HepG2 (cell line): ENCODE results near the gene FAM89B. TPM values are rescaled to one million over a fixed set of nuclear protein-coding genes. Genes with fewer than 3 reads are reported as not detected.
A peak's percentile ranks its signal among the peaks of the same experiment; 100 is the strongest.

ENCODE experiments used
- IKZF1 ChIP-seq: fragments of 450-650 bp; IDR thresholded peaks from 2 replicates; pipeline ENCODE4 v1.7.1; 2016
- SMARCC2 ChIP-seq: fragments of 450-650 bp; IDR thresholded peaks from 2 replicates; pipeline ENCODE4 v1.6.1; 2017; ENCODE audit warnings: antibody characterized with exemption, mild to moderate bottlenecking
- ZC3H13 ChIP-seq: sonication (generic); formaldehyde crosslinking; IDR thresholded peaks from 2 replicates; pipeline ENCODE4 v1.8.1; 2023; ENCODE audit warnings: mild to moderate bottlenecking, missing genetic modification reagents, moderate library complexity
- ZMYM4 ChIP-seq: sonication (generic); formaldehyde crosslinking; IDR thresholded peaks from 2 replicates; pipeline ENCODE4 v1.8.1; 2023; ENCODE audit warnings: mild to moderate bottlenecking, missing genetic modification reagents
- ZNF432 ChIP-seq: sonication (generic); formaldehyde crosslinking; IDR thresholded peaks from 2 replicates; pipeline ENCODE4 v1.5.0; 2020; ENCODE audit warnings: missing genetic modification reagents, mild to moderate bottlenecking, borderline replicate concordance
- ZNF446 ChIP-seq: sonication (generic); formaldehyde crosslinking; IDR thresholded peaks from 2 replicates; pipeline ENCODE4 v1.5.0; 2020; ENCODE audit warnings: mild to moderate bottlenecking, missing genetic modification reagents
- ZNF670 ChIP-seq: sonication (generic); formaldehyde crosslinking; IDR thresholded peaks from 2 replicates; pipeline ENCODE4 v1.8.0; 2022; ENCODE audit warnings: mild to moderate bottlenecking, missing genetic modification reagents, borderline replicate concordance
- polyA plus RNA-seq, 8 experiments: library from polyadenylated mRNA; depleted of rRNA in 3 of 8; stranded (reverse) in 7 of 8; unstranded in 1 of 8; fragments of >200 nt; fragmentation: Illumina TruSeq in 4 of 8; extraction: Trizol in 4 of 8; gene quantifications; 2 replicates each; pipeline versions ENCODE4 v1.2.1 to v1.2.3, GENCODE V29; 2011 to 2016; ENCODE audit warnings: low read depth in 4 of 8, missing spikeins in 1 of 8, mixed read lengths in 1 of 8; ENCODE audit not compliant: insufficient read depth in 1 of 8
- total RNA-seq, 5 experiments: library from RNA; depleted of rRNA; stranded (reverse); fragments of >200 nt; fragmentation: Illumina TruSeq; extraction: Trizol; gene quantifications; 2 replicates each; pipeline ENCODE4 v1.2.3, GENCODE V29; 2016; ENCODE audit warnings: low read depth in 1 of 5
- TF ChIP-seq, protein P1 (sequence below): sonication (generic); formaldehyde crosslinking; IDR thresholded peaks from 2 replicates; pipeline ENCODE4 v1.5.0; 2020; ENCODE audit warnings: mild to moderate bottlenecking, missing genetic modification reagents, borderline replicate concordance
- TF ChIP-seq, protein P2 (sequence below), 2 experiments: fragments of 450-650 bp in 1 of 2; sonication (generic) in 1 of 2; formaldehyde crosslinking; IDR thresholded peaks; 2 replicates each; pipeline versions ENCODE4 v1.5.0 to v1.8.0; 2020 to 2022; ENCODE audit warnings: mild to moderate bottlenecking in 1 of 2, missing genetic modification reagents in 1 of 2
- TF ChIP-seq, protein P3 (sequence below): sonication (generic); formaldehyde crosslinking; IDR thresholded peaks from 2 replicates; pipeline ENCODE4 v1.9.0; 2022; ENCODE audit warnings: missing genetic modification reagents, mild to moderate bottlenecking, borderline replicate concordance
- TF ChIP-seq, protein P4 (sequence below): sonication (generic); formaldehyde crosslinking; IDR thresholded peaks from 2 replicates; pipeline ENCODE4 v1.4.0; 2020; ENCODE audit warnings: missing genetic modification reagents, borderline replicate concordance
- TF ChIP-seq, protein P5 (sequence below): sonication (generic); formaldehyde crosslinking; IDR thresholded peaks from 2 replicates; pipeline ENCODE4 v1.9.0; 2021; ENCODE audit warnings: missing genetic modification reagents, borderline replicate concordance
- TF ChIP-seq, protein P6 (sequence below): sonication (generic); formaldehyde crosslinking; IDR thresholded peaks from 2 replicates; pipeline ENCODE4 v1.8.0; 2022; ENCODE audit warnings: mild to moderate bottlenecking, missing genetic modification reagents; ENCODE audit not compliant: insufficient replicate concordance

FAM89B gene
- total and polyA plus RNA-seq, 2 of the 13 experiments (the other 11 are each of a cell fraction or from before 2014, with no cell fraction given), result 5.7 to 8.0 TPM

DNA sequence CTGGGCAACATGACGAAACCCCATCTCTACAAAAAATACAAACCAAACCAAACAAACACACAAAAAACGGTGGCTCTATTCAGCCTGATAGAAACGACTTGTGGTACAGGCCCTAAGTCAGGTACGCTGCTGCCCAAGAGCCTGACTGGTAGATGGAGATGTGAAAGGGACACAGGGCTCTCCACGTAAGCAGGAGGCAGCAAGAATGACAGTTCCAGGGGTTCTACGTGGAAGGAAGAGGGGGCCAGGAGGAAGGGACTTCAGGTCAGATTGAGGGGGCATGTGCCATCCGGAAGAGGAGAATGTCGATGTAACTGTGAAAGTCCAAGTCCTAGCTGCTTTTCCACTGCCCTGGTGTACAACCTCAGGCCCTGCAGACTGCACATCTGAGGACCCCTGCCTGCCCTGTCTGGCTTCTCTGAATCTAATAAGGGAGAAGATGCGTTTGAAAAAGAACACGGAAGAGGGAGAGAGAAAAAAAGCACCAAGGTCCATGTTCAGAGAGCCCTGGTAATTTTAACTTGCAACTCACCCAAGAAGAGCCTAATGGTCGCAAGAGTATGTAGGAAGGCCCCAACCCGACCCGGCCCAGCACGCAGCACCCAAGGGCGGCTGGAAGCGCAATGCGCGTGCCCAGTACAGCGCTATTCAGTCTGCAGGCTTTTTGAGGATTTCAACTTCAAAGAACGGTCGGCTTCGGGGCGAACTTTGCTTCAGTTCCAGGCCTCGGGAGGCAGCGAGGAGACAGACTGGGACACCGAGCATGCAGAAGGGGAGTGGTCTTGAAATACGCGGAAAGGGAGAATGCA lies 3.0 kb upstream of the FAM89B start (continued):
- TF ChIP-seq, protein P1, sequence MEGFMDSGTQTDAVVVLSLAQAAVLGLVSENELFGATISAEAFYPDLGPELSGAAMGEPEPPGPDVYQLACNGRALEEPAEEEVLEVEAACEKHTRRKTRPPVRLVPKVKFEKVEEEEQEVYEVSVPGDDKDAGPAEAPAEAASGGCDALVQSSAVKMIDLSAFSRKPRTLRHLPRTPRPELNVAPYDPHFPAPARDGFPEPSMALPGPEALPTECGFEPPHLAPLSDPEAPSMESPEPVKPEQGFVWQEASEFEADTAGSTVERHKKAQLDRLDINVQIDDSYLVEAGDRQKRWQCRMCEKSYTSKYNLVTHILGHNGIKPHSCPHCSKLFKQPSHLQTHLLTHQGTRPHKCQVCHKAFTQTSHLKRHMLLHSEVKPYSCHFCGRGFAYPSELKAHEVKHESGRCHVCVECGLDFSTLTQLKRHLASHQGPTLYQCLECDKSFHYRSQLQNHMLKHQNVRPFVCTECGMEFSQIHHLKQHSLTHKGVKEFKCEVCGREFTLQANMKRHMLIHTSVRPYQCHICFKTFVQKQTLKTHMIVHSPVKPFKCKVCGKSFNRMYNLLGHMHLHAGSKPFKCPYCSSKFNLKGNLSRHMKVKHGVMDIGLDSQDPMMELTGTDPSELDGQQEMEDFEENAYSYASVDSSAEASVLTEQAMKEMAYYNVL (CRISPR knock-in tag), result peak; percentile 5; the same call in 1 of the 2 replicates
- TF ChIP-seq, protein P2, sequence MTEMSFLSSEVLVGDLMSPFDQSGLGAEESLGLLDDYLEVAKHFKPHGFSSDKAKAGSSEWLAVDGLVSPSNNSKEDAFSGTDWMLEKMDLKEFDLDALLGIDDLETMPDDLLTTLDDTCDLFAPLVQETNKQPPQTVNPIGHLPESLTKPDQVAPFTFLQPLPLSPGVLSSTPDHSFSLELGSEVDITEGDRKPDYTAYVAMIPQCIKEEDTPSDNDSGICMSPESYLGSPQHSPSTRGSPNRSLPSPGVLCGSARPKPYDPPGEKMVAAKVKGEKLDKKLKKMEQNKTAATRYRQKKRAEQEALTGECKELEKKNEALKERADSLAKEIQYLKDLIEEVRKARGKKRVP (CRISPR knock-in tag; IDR thresholded peaks at IDR 0.05), result 0 out of 4 replicates have a peak, but pooled peaks of 1 of the 2 experiments have one; percentile 29
- TF ChIP-seq, protein P3, sequence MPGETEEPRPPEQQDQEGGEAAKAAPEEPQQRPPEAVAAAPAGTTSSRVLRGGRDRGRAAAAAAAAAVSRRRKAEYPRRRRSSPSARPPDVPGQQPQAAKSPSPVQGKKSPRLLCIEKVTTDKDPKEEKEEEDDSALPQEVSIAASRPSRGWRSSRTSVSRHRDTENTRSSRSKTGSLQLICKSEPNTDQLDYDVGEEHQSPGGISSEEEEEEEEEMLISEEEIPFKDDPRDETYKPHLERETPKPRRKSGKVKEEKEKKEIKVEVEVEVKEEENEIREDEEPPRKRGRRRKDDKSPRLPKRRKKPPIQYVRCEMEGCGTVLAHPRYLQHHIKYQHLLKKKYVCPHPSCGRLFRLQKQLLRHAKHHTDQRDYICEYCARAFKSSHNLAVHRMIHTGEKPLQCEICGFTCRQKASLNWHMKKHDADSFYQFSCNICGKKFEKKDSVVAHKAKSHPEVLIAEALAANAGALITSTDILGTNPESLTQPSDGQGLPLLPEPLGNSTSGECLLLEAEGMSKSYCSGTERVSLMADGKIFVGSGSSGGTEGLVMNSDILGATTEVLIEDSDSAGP (CRISPR knock-in tag), result no peak
- TF ChIP-seq, protein P4, sequence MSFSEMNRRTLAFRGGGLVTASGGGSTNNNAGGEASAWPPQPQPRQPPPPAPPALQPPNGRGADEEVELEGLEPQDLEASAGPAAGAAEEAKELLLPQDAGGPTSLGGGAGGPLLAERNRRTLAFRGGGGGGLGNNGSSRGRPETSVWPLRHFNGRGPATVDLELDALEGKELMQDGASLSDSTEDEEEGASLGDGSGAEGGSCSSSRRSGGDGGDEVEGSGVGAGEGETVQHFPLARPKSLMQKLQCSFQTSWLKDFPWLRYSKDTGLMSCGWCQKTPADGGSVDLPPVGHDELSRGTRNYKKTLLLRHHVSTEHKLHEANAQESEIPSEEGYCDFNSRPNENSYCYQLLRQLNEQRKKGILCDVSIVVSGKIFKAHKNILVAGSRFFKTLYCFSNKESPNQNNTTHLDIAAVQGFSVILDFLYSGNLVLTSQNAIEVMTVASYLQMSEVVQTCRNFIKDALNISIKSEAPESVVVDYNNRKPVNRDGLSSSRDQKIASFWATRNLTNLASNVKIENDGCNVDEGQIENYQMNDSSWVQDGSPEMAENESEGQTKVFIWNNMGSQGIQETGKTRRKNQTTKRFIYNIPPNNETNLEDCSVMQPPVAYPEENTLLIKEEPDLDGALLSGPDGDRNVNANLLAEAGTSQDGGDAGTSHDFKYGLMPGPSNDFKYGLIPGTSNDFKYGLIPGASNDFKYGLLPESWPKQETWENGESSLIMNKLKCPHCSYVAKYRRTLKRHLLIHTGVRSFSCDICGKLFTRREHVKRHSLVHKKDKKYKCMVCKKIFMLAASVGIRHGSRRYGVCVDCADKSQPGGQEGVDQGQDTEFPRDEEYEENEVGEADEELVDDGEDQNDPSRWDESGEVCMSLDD (CRISPR knock-in tag), result 0 out of 2 replicates have a peak, but pooled peaks have one; percentile 33
- TF ChIP-seq ZNF670 (CRISPR knock-in tag) (peak; percentile 58; the same call in 1 of the 2 replicates), SMARCC2 (no peak), IKZF1 (no peak), ZMYM4 (no peak), ZNF446 (no peak), ZNF432 (CRISPR knock-in tag) (no peak), ZC3H13 (CRISPR knock-in tag) (peak; percentile 64; the same call in 1 of the 2 replicates)
- TF ChIP-seq, protein P5, sequence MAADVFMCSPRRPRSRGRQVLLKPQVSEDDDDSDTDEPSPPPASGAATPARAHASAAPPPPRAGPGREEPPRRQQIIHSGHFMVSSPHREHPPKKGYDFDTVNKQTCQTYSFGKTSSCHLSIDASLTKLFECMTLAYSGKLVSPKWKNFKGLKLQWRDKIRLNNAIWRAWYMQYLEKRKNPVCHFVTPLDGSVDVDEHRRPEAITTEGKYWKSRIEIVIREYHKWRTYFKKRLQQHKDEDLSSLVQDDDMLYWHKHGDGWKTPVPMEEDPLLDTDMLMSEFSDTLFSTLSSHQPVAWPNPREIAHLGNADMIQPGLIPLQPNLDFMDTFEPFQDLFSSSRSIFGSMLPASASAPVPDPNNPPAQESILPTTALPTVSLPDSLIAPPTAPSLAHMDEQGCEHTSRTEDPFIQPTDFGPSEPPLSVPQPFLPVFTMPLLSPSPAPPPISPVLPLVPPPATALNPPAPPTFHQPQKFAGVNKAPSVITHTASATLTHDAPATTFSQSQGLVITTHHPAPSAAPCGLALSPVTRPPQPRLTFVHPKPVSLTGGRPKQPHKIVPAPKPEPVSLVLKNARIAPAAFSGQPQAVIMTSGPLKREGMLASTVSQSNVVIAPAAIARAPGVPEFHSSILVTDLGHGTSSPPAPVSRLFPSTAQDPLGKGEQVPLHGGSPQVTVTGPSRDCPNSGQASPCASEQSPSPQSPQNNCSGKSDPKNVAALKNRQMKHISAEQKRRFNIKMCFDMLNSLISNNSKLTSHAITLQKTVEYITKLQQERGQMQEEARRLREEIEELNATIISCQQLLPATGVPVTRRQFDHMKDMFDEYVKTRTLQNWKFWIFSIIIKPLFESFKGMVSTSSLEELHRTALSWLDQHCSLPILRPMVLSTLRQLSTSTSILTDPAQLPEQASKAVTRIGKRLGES (CRISPR knock-in tag), result peak; percentile 33; the same call in 1 of the 2 replicates
- TF ChIP-seq, protein P6, sequence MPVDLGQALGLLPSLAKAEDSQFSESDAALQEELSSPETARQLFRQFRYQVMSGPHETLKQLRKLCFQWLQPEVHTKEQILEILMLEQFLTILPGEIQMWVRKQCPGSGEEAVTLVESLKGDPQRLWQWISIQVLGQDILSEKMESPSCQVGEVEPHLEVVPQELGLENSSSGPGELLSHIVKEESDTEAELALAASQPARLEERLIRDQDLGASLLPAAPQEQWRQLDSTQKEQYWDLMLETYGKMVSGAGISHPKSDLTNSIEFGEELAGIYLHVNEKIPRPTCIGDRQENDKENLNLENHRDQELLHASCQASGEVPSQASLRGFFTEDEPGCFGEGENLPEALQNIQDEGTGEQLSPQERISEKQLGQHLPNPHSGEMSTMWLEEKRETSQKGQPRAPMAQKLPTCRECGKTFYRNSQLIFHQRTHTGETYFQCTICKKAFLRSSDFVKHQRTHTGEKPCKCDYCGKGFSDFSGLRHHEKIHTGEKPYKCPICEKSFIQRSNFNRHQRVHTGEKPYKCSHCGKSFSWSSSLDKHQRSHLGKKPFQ, result peak; percentile 65
